Ishikawa (cell line): ENCODE measurements around the gene ENHO.

ENCODE experiments used
- CEBPB ChIP-seq: IDR thresholded peaks from 2 replicates; pipeline ENCODE4 v1.6.1; 2012
- EP300 ChIP-seq: IDR thresholded peaks from 2 replicates; pipeline ENCODE4 v1.6.1; 2012; ENCODE audit warnings: borderline replicate concordance
- TAF1 ChIP-seq: IDR thresholded peaks from 2 replicates; pipeline ENCODE4 v1.6.1; 2012; ENCODE audit warnings: low read depth, mild to moderate bottlenecking
- TCF12 ChIP-seq: IDR thresholded peaks from 2 replicates; pipeline ENCODE4 v1.6.1; 2012; ENCODE audit warnings: low read depth
- YY1 ChIP-seq: IDR thresholded peaks from 2 replicates; pipeline ENCODE4 v1.6.1; 2012; ENCODE audit warnings: low read depth
- TF ChIP-seq, protein P1 (sequence below): IDR thresholded peaks from 2 replicates; pipeline ENCODE4 v1.6.1; 2012
- TF ChIP-seq, protein P2 (sequence below): IDR thresholded peaks from 2 replicates; pipeline ENCODE4 v1.6.1; 2012

DNA sequence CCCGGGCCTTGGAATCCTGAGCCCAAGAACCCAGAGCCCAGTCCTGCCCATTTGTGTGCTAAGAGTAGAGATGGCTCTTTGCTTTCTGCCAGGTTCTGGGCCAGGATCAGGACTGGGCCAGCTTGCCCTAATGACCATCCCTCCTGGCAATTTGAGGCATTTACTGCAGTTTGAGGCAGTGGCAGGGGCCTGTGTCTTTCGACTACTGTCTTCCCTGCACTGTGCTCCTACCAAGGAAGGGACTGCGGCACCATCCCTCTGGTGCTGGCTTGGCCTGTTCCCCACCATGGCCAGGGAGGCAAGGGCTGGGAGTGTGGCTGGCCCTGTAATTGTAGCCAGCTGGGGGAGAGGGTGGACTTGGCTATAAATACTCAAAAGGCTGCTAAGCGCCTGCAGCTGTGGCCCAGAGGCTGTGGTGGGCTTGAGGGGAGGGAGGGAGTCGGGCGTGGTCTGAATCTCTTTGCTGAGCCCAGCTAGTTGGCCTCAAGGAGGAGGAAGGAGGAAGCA is 4.6 kb downstream of the ENHO start:
- TF ChIP-seq, protein P1, sequence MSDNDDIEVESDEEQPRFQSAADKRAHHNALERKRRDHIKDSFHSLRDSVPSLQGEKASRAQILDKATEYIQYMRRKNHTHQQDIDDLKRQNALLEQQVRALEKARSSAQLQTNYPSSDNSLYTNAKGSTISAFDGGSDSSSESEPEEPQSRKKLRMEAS = no peak
- TF ChIP-seq CEBPB (no peak), TAF1 (no peak), YY1 (no peak), EP300 (no peak), TCF12 (no peak)
- TF ChIP-seq, protein P2, sequence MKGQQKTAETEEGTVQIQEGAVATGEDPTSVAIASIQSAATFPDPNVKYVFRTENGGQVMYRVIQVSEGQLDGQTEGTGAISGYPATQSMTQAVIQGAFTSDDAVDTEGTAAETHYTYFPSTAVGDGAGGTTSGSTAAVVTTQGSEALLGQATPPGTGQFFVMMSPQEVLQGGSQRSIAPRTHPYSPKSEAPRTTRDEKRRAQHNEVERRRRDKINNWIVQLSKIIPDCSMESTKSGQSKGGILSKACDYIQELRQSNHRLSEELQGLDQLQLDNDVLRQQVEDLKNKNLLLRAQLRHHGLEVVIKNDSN = no peak
